ENCODE measurements around the gene WASHC2C.
"Not testable (repeated sequence)": the region's sequence is repeated elsewhere in the genome, so short reads cannot be mapped to it uniquely, and the experiment has no call there.

WASHC2C gene

GRCh38 chr10:45794761-45795160 lies 67.7 kb downstream of the WASHC2C start:
- H3K4me1 Mint-ChIP-seq (ENCODE audit: low read depth in 2 of 2); H3K27me3 Mint-ChIP-seq: not testable (repeated sequence)
- H3K27ac Mint-ChIP-seq = peak overlapping the region in 1 of 2 donors; percentile 5

GRCh38 chr10:45803060-45804010 lies 76.3 kb downstream of the WASHC2C start:
- ATAC-seq (replicated peaks); H3K9me3 Mint-ChIP-seq; DNase-seq: not testable (repeated sequence)

More at GRCh38 chr10:45794761-45795160, 67.7 kb downstream of the WASHC2C start:
- DNase-seq; ATAC-seq (replicated peaks); H3K4me3 Mint-ChIP-seq; H3K9me3 Mint-ChIP-seq: not testable (repeated sequence)
- peaks cover 12% of the 10 kb centered on the region for H3K36me3 Mint-ChIP-seq (ENCODE audit: insufficient read depth)

DNA sequence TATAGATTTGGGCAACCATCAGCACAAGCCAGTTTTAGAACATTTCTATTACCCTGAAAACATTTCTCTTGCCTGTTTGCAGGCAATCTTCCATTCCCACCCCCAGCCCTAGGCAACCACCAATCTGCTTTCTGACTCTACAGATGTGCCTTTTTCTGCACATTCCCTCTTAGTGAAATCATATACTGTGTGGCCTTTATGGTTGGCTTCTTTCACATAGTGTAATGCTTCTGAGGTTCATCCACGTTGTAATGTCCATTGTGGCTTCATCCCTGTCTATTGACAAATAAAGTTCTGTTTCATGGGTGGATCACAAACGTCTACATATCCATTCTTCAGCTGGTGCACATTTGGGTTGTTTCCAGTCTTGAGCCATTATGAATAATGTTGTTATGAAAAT lies 77.9 kb downstream of the WASHC2C start:
- DNase-seq; ATAC-seq (replicated peaks); H3K4me3 Mint-ChIP-seq; H3K9me3 Mint-ChIP-seq; H3K36me3 Mint-ChIP-seq (ENCODE audit: insufficient read depth); H3K27ac Mint-ChIP-seq; H3K27me3 Mint-ChIP-seq; H3K4me1 Mint-ChIP-seq (ENCODE audit: low read depth in 2 of 2): not testable (repeated sequence)

More at GRCh38 chr10:45803060-45804010, 76.3 kb downstream of the WASHC2C start:
- H3K4me1 Mint-ChIP-seq (ENCODE audit: low read depth in 2 of 2); H3K4me3 Mint-ChIP-seq; H3K27me3 Mint-ChIP-seq; H3K36me3 Mint-ChIP-seq (ENCODE audit: insufficient read depth): not testable (repeated sequence)
- peak overlapping the region in 1 of 2 donors; percentile 63 for H3K27ac Mint-ChIP-seq

- ATAC-seq (replicated peaks) = no peak
- no peaks in the 10 kb centered on the region for H3K9me3 Mint-ChIP-seq
- H3K4me1 Mint-ChIP-seq (ENCODE audit: low read depth in 2 of 2) = no peaks in the 10 kb centered on the region
- H3K36me3 Mint-ChIP-seq (ENCODE audit: insufficient read depth) = no peaks in the 10 kb centered on the region
- peaks cover 8 to 9% of the 10 kb centered on the region in 2 donors for H3K27me3 Mint-ChIP-seq
- DNase-seq = no peak
- no peak overlapping the region for H3K4me3 Mint-ChIP-seq
- H3K27ac Mint-ChIP-seq = no peak overlapping the region
Observed at GRCh38 chr10:45809837-45810236, 82.8 kb downstream of the WASHC2C start.

DNA sequence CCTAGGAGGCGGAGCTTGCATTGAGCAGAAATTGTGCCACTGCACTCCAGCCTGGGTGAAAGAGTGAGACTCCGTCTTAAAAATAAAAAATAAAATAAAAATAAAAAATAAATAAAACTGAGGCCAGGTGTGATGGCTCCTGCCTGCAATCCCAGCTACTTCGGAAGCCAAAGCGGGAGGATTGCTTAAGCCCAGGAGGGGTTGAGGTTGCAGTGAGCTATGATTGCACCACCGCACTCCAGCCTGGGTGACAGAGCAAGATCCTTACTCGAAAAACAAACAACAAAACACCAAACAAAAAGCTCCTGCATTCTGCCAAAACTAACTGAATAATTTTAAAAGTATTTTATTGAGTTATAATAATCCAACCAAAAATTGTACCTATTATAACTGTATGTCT lies 84.0 kb downstream of the WASHC2C start:
- no peak overlapping the region for H3K4me3 Mint-ChIP-seq
- ATAC-seq (replicated peaks) = no peak
- no peaks in the 10 kb centered on the region for H3K36me3 Mint-ChIP-seq (ENCODE audit: insufficient read depth)
- no peak for DNase-seq
- H3K27ac Mint-ChIP-seq = no peak overlapping the region
- H3K9me3 Mint-ChIP-seq = no peaks in the 10 kb centered on the region
- peaks cover 8 to 9% of the 10 kb centered on the region in 2 donors for H3K27me3 Mint-ChIP-seq
- no peaks in the 10 kb centered on the region for H3K4me1 Mint-ChIP-seq (ENCODE audit: low read depth in 2 of 2)

DNA sequence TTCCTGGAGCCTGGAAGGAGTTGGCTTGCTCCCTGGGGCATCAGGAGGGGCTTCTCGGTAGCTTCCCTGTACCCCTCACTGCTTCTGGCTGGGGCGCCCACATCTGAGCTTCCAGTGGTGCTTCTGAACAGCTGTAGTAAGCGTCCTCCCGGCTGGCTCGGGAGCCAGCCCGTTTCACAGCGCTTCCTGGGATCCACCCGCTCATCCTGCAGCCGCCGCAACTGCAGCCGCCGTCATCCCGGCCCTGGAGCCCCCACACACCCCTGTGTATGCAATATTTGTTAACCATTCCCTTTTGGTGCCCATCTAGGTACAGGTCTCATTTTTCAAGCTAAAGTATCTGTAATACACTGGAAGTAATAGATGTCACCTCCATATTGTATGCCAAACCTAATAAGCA lies 85.9 kb downstream of the WASHC2C start:
- ATAC-seq (replicated peaks); H3K4me3 Mint-ChIP-seq; H3K27ac Mint-ChIP-seq; H3K9me3 Mint-ChIP-seq; DNase-seq; H3K36me3 Mint-ChIP-seq (ENCODE audit: insufficient read depth); H3K4me1 Mint-ChIP-seq (ENCODE audit: low read depth in 2 of 2): not testable (repeated sequence)
- H3K27me3 Mint-ChIP-seq = peaks cover 0 to 18% of the 10 kb centered on the region in 2 donors

GRCh38 chr10:45814146-45814545 lies 87.1 kb downstream of the WASHC2C start:
- H3K4me1 Mint-ChIP-seq (ENCODE audit: low read depth in 2 of 2); H3K36me3 Mint-ChIP-seq (ENCODE audit: insufficient read depth); H3K4me3 Mint-ChIP-seq; H3K9me3 Mint-ChIP-seq; DNase-seq; ATAC-seq (replicated peaks); H3K27ac Mint-ChIP-seq: not testable (repeated sequence)
- H3K27me3 Mint-ChIP-seq = peaks cover 0 to 27% of the 10 kb centered on the region in 2 donors

DNA sequence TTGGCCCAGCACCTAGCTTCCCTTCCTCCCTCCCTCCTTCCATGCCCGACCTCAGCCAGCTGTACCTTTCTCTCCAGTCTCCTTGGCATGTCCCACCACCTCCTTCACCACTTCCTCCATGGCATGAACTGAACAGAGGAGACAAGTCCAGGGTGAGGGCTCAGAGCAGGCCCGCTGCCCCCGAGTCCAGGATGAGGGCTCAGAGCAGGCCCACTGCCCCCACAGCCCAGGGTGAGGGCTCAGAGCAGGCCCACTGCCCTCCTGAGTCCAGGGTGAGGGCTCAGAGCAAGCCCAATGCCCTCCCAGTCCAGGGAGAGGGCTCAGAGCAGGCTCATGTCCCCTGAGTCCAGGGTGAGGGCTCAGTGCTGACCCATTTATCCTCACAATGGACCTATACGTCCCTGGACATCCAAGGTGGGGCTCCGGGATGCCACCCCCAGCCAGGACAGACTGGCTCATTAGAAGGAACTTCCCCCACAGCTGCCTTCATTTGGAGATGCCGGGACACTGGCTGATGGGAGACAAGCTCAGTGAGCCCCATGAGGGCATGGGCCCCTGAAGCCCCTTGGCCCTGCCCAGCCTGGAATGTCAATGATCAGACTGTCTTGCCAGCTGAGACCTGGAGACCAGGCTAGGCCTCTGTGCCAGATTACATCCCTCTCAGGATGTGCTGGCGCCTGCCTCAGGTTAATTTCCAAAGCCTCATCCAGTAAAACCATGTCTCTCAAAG lies 90.2 kb downstream of the WASHC2C start:
- H3K9me3 Mint-ChIP-seq = no peaks in the 10 kb centered on the region
- H3K4me1 Mint-ChIP-seq (ENCODE audit: low read depth in 2 of 2) = no peaks in the 10 kb centered on the region
- H3K27ac Mint-ChIP-seq = no peak overlapping the region
- H3K4me3 Mint-ChIP-seq = no peak overlapping the region
- peaks cover 0 to 26% of the 10 kb centered on the region in 2 donors for H3K27me3 Mint-ChIP-seq
- DNase-seq (no peak), ATAC-seq (replicated peaks) (no peak)
- H3K36me3 Mint-ChIP-seq (ENCODE audit: insufficient read depth) = no peaks in the 10 kb centered on the region

DNA sequence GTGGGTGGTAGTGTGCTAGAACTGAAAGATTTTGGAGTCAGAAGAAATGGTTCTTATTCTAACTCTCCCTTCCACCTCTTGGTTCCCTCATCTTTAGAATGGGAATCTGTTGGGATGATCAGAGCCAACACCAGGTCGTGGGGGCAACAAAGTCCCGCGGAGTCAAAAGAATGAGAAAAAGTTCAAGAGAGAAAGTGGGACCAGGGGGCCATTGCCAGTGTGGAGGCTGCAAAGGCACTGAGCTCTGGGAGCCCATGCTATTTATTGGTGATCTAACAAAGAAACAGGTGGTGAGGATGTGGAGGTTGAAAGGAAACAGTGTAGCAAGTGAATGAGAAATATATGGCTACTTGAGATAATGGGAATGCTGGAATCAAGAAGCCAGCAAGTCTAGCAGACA lies 90.8 kb downstream of the WASHC2C start:
- no peak overlapping the region for H3K4me3 Mint-ChIP-seq
- H3K9me3 Mint-ChIP-seq = no peaks in the 10 kb centered on the region

GRCh38 chr10:45819552-45819951 lies 92.5 kb downstream of the WASHC2C start:
- ATAC-seq (replicated peaks) = no peak

More for the DNA sequence above, 90.8 kb downstream of the WASHC2C start:
- Mint-ChIP-seq H3K36me3 (ENCODE audit: insufficient read depth) (no peaks in the 10 kb centered on the region), H3K4me1 (ENCODE audit: low read depth in 2 of 2) (no peaks in the 10 kb centered on the region), H3K27ac (peak overlapping the region in 1 of 2 donors; percentile 11), H3K27me3 (peaks cover 0 to 20% of the 10 kb centered on the region in 2 donors)
- no peak for ATAC-seq (replicated peaks)
- DNase-seq = no peak

GRCh38 chr10:45820107-45820830 lies 93.2 kb downstream of the WASHC2C start:
- not testable (repeated sequence) for H3K36me3 Mint-ChIP-seq (ENCODE audit: insufficient read depth); DNase-seq; H3K4me1 Mint-ChIP-seq (ENCODE audit: low read depth in 2 of 2); H3K27ac Mint-ChIP-seq; ATAC-seq (replicated peaks); H3K9me3 Mint-ChIP-seq; H3K4me3 Mint-ChIP-seq
- peaks cover 0 to 18% of the 10 kb centered on the region in 2 donors for H3K27me3 Mint-ChIP-seq

More at GRCh38 chr10:45819552-45819951, 92.5 kb downstream of the WASHC2C start:
- no peaks in the 10 kb centered on the region for H3K36me3 Mint-ChIP-seq (ENCODE audit: insufficient read depth)
- H3K4me1 Mint-ChIP-seq (ENCODE audit: low read depth in 2 of 2) = no peaks in the 10 kb centered on the region
- no peak for DNase-seq
- H3K4me3 Mint-ChIP-seq = no peak overlapping the region
- no peaks in the 10 kb centered on the region for H3K9me3 Mint-ChIP-seq
- no peak overlapping the region for H3K27ac Mint-ChIP-seq
- peaks cover 0 to 18% of the 10 kb centered on the region in 2 donors for H3K27me3 Mint-ChIP-seq

GRCh38 chr10:45822918-45823317 lies 95.9 kb downstream of the WASHC2C start:
- DNase-seq; H3K36me3 Mint-ChIP-seq (ENCODE audit: insufficient read depth); H3K9me3 Mint-ChIP-seq; H3K4me3 Mint-ChIP-seq; ATAC-seq (replicated peaks); H3K27me3 Mint-ChIP-seq; H3K4me1 Mint-ChIP-seq (ENCODE audit: low read depth in 2 of 2); H3K27ac Mint-ChIP-seq: not testable (repeated sequence)

All from effector memory CD8-positive, alpha-beta T cell (primary cell).